Suprapubic skin (tissue), 4 donors: ENCODE results near the gene SH3RF1.

Experiments
- CTCF ChIP-seq, 2 donors: fragments of 200-600 bp in 1 of 2; fragments of 450-650 bp in 1 of 2; sonication (generic) in 1 of 2; IDR thresholded peaks; one replicate each; pipeline ENCODE4 v1.5.1; 2016 to 2019; ENCODE audit warnings: antibody characterized with exemption in 2 of 2, mild to moderate bottlenecking in 1 of 2, moderate library complexity in 1 of 2
- EP300 ChIP-seq: sonication (generic); formaldehyde crosslinking; IDR thresholded peaks from one replicate; pipeline ENCODE4 v1.6.1; 2017; ENCODE audit warnings: antibody characterized with exemption
- POLR2A ChIP-seq, 2 donors: fragments of 450-650 bp; IDR thresholded peaks; one replicate each; pipeline ENCODE4 v1.6.1; 2017; ENCODE audit warnings: antibody characterized with exemption in 2 of 2, mild to moderate bottlenecking in 2 of 2, moderate library complexity in 2 of 2
- POLR2AphosphoS5 ChIP-seq, 3 donors: sonication (generic); formaldehyde crosslinking; IDR thresholded peaks; one replicate each; pipeline ENCODE4 v1.6.1; 2017; ENCODE audit warnings: antibody characterized with exemption in 3 of 3

GRCh38 chr4:169313732-169314131 is 43.0 kb upstream of the SH3RF1 start:
- TF ChIP-seq CTCF (IDR thresholded peaks at IDR 0.05) (no peak), POLR2A (IDR thresholded peaks at IDR 0.05) (no peak), EP300 (no peak), POLR2AphosphoS5 (IDR thresholded peaks at IDR 0.05) (no peak)
